ENCODE measurements around the gene FAM234A. TPM values are rescaled to one million over a fixed set of nuclear protein-coding genes. Genes with fewer than 3 reads are reported as not detected.

FAM234A gene
- total RNA-seq (2021): 94.9 and 98.8 TPM in 2 replicates
- long read RNA-seq, transcript FAM234A-203 (13 exons, 3,213 nt): major isoform, 619 of 1,006 reads
- long read RNA-seq, partial matches to known transcripts: 140 of 1,006 reads
- long read RNA-seq, other reads (novel, unspliced or antisense): 245 of 1,006 reads

DNA sequence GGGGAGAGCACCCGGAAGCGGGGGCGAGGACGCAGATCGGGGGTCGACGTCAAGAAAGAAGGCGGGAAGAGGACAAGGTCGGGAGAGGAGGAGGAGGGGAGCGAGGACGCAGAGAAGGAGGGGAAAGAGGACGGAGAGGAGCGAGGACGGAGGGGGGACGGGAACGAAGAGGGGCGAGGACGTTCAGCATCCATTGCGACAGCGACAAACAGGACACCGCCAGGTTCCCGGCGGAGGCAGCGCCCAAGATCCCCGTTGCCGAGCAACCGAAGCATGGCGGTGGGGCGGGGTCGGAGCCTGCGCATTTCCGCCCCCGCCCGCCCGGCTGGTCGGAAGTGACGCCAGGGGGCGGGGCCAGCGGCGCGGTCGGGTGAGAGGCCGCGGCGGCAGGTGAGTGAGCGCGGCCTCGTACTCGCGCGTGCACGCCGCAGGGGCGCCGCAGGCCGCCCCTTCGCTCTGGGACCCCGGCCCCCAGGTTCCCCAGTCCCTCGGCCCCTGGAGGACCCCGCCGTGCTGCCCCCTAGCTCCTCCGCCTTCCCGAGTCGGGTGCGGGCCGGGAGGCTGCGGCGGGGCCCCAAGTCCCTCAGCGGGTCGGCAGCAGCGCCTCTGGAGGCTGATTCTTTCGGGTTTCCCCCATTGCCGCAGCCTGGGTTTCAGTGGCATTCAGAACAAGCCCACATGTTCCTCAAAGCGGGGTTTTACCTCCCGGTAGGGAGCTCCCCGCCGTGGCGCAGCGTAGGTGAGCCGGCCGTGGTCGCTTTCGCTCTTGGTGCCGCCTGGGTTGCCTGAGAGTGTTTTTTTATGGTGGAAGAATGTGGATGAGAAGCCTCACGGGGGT lies at the start of gene FAM234A:
Gene FAM234A (plus strand): TSS at position 354 of the 838 bp plus-strand sequence. CDS start 19,593 bp downstream, outside the sequence.
- Histone ChIP-seq H3K27ac (ENCODE audit: insufficient read length, low read depth, low read length) (peak within 1 kb of the TSS; percentile 38), H4K8ac (replicated peaks; ENCODE audit: insufficient read length, low read depth, low read length) (no peak within 1 kb of the TSS), H3K23ac (ENCODE audit: insufficient read length, low read depth, low read length) (no peak within 1 kb of the TSS), H2BK12ac (ENCODE audit: insufficient read length, low read depth, low read length) (peak within 1 kb of the TSS; percentile 19), H3K79me2 (ENCODE audit: insufficient read depth, low read length) (no peaks in the 10 kb centered on the region), H3K18ac (ENCODE audit: insufficient read length, low read depth, low read length) (peak within 1 kb of the TSS; percentile 99), H3K14ac (ENCODE audit: insufficient read depth, low read length) (peak within 1 kb of the TSS; percentile 98), H3K9ac (ENCODE audit: extremely low read depth, insufficient read length, low read length) (peak within 1 kb of the TSS; percentile 73), H3K27me3 (ENCODE audit: insufficient read depth, low read length) (no peaks in the 10 kb centered on the region), H3K79me1 (ENCODE audit: insufficient read depth, low read depth, low read length, poor library complexity, severe bottlenecking) (no peaks in the 10 kb centered on the region), H3K4ac (ENCODE audit: low read depth, low read length) (no peak within 1 kb of the TSS), H2BK120ac (ENCODE audit: low read depth, low read length, poor library complexity, severe bottlenecking) (no peak within 1 kb of the TSS), H3K23me2 (ENCODE audit: insufficient read length, low read depth, low read length, poor library complexity, severe bottlenecking) (peaks cover 3% of the 10 kb centered on the region), H3K4me2 (ENCODE audit: insufficient read depth, insufficient read length, low read length) (peak within 1 kb of the TSS; percentile 82), H3K56ac (ENCODE audit: insufficient read length, low read depth, low read length) (no peak within 1 kb of the TSS), H3K9me3 (ENCODE audit: control insufficient read depth, low read depth, low read length) (no peaks in the 10 kb centered on the region), H2AK5ac (ENCODE audit: insufficient read length, low read length) (no peak within 1 kb of the TSS), H3T11ph (ENCODE audit: low read length) (no peak within 1 kb of the TSS), H4K20me1 (ENCODE audit: control insufficient read depth, insufficient read depth, insufficient read length) (no peaks in the 10 kb centered on the region), H3K4me1 (ENCODE audit: insufficient read depth, low read length) (no peaks in the 10 kb centered on the region), H2BK15ac (ENCODE audit: low read depth, low read length) (no peak within 1 kb of the TSS), H2BK5ac (ENCODE audit: insufficient read length, low read length) (peak within 1 kb of the TSS; percentile 54), H2AFZ (ENCODE audit: low read length) (no peak within 1 kb of the TSS), H4K5ac (ENCODE audit: insufficient read length, low read depth, low read length) (peak within 1 kb of the TSS; percentile 93), H2BK20ac (ENCODE audit: low read depth, low read length, poor library complexity, severe bottlenecking) (no peak within 1 kb of the TSS), H4K91ac (ENCODE audit: insufficient read length, low read depth, low read length) (no peak within 1 kb of the TSS)
- Mint-ChIP-seq H3K4me3 (peak within 1 kb of the TSS; percentile 94 to 97), H3K27ac (peak within 1 kb of the TSS; percentile 96 to 99 (median 99)), H3K4me1 (peaks cover 0 to 8% of the 10 kb centered on the region in 2 experiments; a peak in 3 of 4 replicates), H3K9me3 (no peaks in the 10 kb centered on the region), H3K27me3 (ENCODE audit: low read depth) (no peaks in the 10 kb centered on the region), H3K36me3 (ENCODE audit: insufficient read depth in 1 of 3, low read depth in 3 of 3) (peaks cover 0 to 6% (median 6%) of the 10 kb centered on the region in 3 experiments; a peak in 5 of 7 replicates)
- DNase-seq: peak; percentile 94
- WGBS (ENCODE audit: extremely low coverage, insufficient read length, low lambda C conversion rate): no CpG with 5 or more reads among the region's 85 CpGs
- TF ChIP-seq, protein P1, sequence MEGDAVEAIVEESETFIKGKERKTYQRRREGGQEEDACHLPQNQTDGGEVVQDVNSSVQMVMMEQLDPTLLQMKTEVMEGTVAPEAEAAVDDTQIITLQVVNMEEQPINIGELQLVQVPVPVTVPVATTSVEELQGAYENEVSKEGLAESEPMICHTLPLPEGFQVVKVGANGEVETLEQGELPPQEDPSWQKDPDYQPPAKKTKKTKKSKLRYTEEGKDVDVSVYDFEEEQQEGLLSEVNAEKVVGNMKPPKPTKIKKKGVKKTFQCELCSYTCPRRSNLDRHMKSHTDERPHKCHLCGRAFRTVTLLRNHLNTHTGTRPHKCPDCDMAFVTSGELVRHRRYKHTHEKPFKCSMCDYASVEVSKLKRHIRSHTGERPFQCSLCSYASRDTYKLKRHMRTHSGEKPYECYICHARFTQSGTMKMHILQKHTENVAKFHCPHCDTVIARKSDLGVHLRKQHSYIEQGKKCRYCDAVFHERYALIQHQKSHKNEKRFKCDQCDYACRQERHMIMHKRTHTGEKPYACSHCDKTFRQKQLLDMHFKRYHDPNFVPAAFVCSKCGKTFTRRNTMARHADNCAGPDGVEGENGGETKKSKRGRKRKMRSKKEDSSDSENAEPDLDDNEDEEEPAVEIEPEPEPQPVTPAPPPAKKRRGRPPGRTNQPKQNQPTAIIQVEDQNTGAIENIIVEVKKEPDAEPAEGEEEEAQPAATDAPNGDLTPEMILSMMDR (conservative IDR thresholded peaks at IDR 0.05): peak; percentile 59

All from H9 (cell line).